Naive thymus-derived CD4-positive, alpha-beta T cell (primary cell): ENCODE results near the gene TMX3. TPM values are rescaled to one million over a fixed set of nuclear protein-coding genes. Genes with fewer than 3 reads are reported as not detected.

Experiments
- ATAC-seq: fragments of 150-1000 bp; cut with Tn5 transposase; 2 replicates; pipeline ENCODE4 v1.10.0; 2021; ENCODE audit warnings: mild to moderate bottlenecking, moderate library complexity
- CTCF ChIA-PET: fragments of 350-600 bp; sonication (Branson Sonifier 250); formaldehyde crosslinking; loops from one replicate; lab custom pipeline; 2021; ENCODE audit warnings: antibody characterized with exemption; lab: Charles Lee
- POLR2A ChIA-PET: fragments of 350-600 bp; sonication (Branson Sonifier 250); formaldehyde crosslinking; loops from one replicate; lab custom pipeline; 2021; ENCODE audit warnings: antibody characterized with exemption, inconsistent platforms; lab: Charles Lee
- DNase-seq, 9 donors: peaks; one replicate each; pipeline versions ENCODE4 v3.0.0 to v3.0.0-alpha.2; 2020 to 2022; ENCODE audit warnings: mixed read lengths in 1 of 9
- H3K27ac ChIP-seq: one replicate; pipeline ENCODE4 v1.7.0; 2013; ENCODE audit warnings: mild to moderate bottlenecking, low read depth, low read length, moderate library complexity
- H3K27me3 ChIP-seq, 2 donors: one replicate each; pipeline ENCODE4 v1.7.0; 2013; ENCODE audit warnings: low read length in 2 of 2, mild to moderate bottlenecking in 2 of 2, moderate library complexity in 2 of 2; ENCODE audit not compliant: control insufficient read depth in 2 of 2, insufficient read depth in 2 of 2
- H3K36me3 ChIP-seq, 3 experiments: 1 replicate in 2 of 3; 2 replicates in 1 of 3; pipeline ENCODE4 v1.7.0; 2013; ENCODE audit warnings: low read length in 3 of 3, mild to moderate bottlenecking in 3 of 3, moderate library complexity in 1 of 3; ENCODE audit not compliant: insufficient read depth in 3 of 3, control insufficient read depth in 2 of 3
- H3K4me1 ChIP-seq, 2 donors: one replicate each; pipeline ENCODE4 v1.7.0; 2013; ENCODE audit warnings: low read length in 2 of 2, mild to moderate bottlenecking in 2 of 2, moderate library complexity in 1 of 2; ENCODE audit not compliant: control insufficient read depth in 2 of 2, insufficient read depth in 2 of 2
- H3K4me3 ChIP-seq: 2 replicates; pipeline ENCODE4 v1.7.0; 2013; ENCODE audit warnings: mild to moderate bottlenecking, low read length
- H3K9me3 ChIP-seq, 3 experiments: 1 replicate in 2 of 3; 2 replicates in 1 of 3; pipeline ENCODE4 v1.7.0; 2013; ENCODE audit warnings: low read length in 3 of 3; ENCODE audit not compliant: control insufficient read depth in 2 of 3
- H3K27ac Mint-ChIP-seq, 9 donors: one replicate each; pipeline ENCODE4 v1.8.0; 2020 to 2022; ENCODE audit warnings: mixed read lengths in 9 of 9, mild to moderate bottlenecking in 8 of 9, moderate library complexity in 5 of 9, inconsistent platforms in 2 of 9
- H3K27me3 Mint-ChIP-seq, 5 donors: one replicate each; pipeline ENCODE4 v1.8.0; 2021 to 2022; ENCODE audit warnings: mixed read lengths in 5 of 5, mild to moderate bottlenecking in 1 of 5
- H3K36me3 Mint-ChIP-seq, 5 donors: one replicate each; pipeline ENCODE4 v1.8.0; 2020 to 2022; ENCODE audit warnings: mixed read lengths in 5 of 5, mild to moderate bottlenecking in 3 of 5, inconsistent platforms in 1 of 5
- H3K4me1 Mint-ChIP-seq, 7 donors: one replicate each; pipeline ENCODE4 v1.8.0; 2020 to 2022; ENCODE audit warnings: mixed read lengths in 7 of 7, mild to moderate bottlenecking in 3 of 7, inconsistent platforms in 1 of 7
- H3K4me3 Mint-ChIP-seq, 10 donors: one replicate each; pipeline ENCODE4 v1.8.0; 2020 to 2022; ENCODE audit warnings: mild to moderate bottlenecking in 10 of 10, mixed read lengths in 10 of 10, moderate library complexity in 6 of 10, inconsistent platforms in 2 of 10
- H3K9me3 Mint-ChIP-seq, 11 donors: one replicate each; pipeline ENCODE4 v1.8.0; 2020 to 2022; ENCODE audit warnings: mixed read lengths in 11 of 11, mild to moderate bottlenecking in 4 of 11, inconsistent platforms in 1 of 11, moderate library complexity in 1 of 11
- intact Hi-C, 2 donors: fragments of 100-400 bp; cut with micrococcal nuclease; formaldehyde crosslinking; loops; one replicate each; pipeline ENCODE4 v1.15.1; 2023
- polyA plus RNA-seq, 2 donors: library from polyadenylated mRNA; unstranded; fragments of 300-500 nt; fragmentation: Illumina TruSeq; gene quantifications; one replicate each; pipeline ENCODE4 v1.2.3, GENCODE V29; 2021
- total RNA-seq, 6 experiments: library from RNA in 5 of 6; stranded (reverse) in 5 of 6; gene quantifications; 1 replicate in 5 of 6; 2 replicates in 1 of 6; pipeline ENCODE4 v1.2.3 and lab custom pipeline; 2021 to 2026

Gene TMX3
- total and polyA plus RNA-seq, 7 experiments from 2014 or later: 18.7 to 76.5 (median 50.7) TPM

- Histone ChIP-seq H3K4me3 (no peak overlapping the region), H3K36me3 (no peaks in the 10 kb centered on the region), H3K27me3 (no peaks in the 10 kb centered on the region), H3K4me1 (no peaks in the 10 kb centered on the region), H3K9me3 (no peaks in the 10 kb centered on the region), H3K27ac (no peak overlapping the region)
- CTCF ChIA-PET: no interaction called here
- Mint-ChIP-seq H3K4me1 (no peaks in the 10 kb centered on the region), H3K9me3 (peaks cover 0 to 1% (median 0%) of the 10 kb centered on the region in 11 donors), H3K27me3 (peaks cover 10 to 47% (median 35%) of the 10 kb centered on the region in 5 donors), H3K4me3 (no peak overlapping the region), H3K27ac (no peak overlapping the region), H3K36me3 (no peaks in the 10 kb centered on the region)
- no peak for DNase-seq
- ATAC-seq: no peak
- intact Hi-C loops: no loop called here
- POLR2A ChIA-PET: no interaction called here
Measured at GRCh38 chr18:68648191-68648590, 66.7 kb downstream of the TMX3 start.

GRCh38 chr18:68642003-68642402, 72.9 kb downstream of the TMX3 start:
- no peak for ATAC-seq
- DNase-seq: no peak
- ChIA-PET POLR2A (no interaction called here), CTCF (no interaction called here)
- Mint-ChIP-seq H3K36me3 (no peaks in the 10 kb centered on the region), H3K9me3 (peaks cover 0 to 11% (median 6%) of the 10 kb centered on the region in 11 donors), H3K27ac (no peak overlapping the region), H3K4me1 (no peaks in the 10 kb centered on the region), H3K27me3 (peaks cover 8 to 54% (median 44%) of the 10 kb centered on the region in 5 donors), H3K4me3 (no peak overlapping the region)
- H3K27ac ChIP-seq: no peak overlapping the region
- intact Hi-C loops: no loop called here
- H3K4me3 ChIP-seq: no peak overlapping the region
- no peaks in the 10 kb centered on the region for H3K4me1 ChIP-seq
- no peaks in the 10 kb centered on the region for H3K36me3 ChIP-seq
- H3K27me3 ChIP-seq: no peaks in the 10 kb centered on the region
- no peaks in the 10 kb centered on the region for H3K9me3 ChIP-seq

- Histone ChIP-seq H3K27ac (no peak overlapping the region), H3K36me3 (no peaks in the 10 kb centered on the region), H3K27me3 (no peaks in the 10 kb centered on the region), H3K9me3 (no peaks in the 10 kb centered on the region), H3K4me3 (no peak overlapping the region), H3K4me1 (no peaks in the 10 kb centered on the region)
- ChIA-PET CTCF (no interaction called here), POLR2A (no interaction called here)
- Mint-ChIP-seq H3K4me1 (no peaks in the 10 kb centered on the region), H3K27ac (no peak overlapping the region), H3K9me3 (peaks cover 0 to 13% (median 6%) of the 10 kb centered on the region in 11 donors), H3K4me3 (no peak overlapping the region), H3K27me3 (peaks cover 11 to 45% (median 40%) of the 10 kb centered on the region in 5 donors), H3K36me3 (no peaks in the 10 kb centered on the region)
- ATAC-seq (no peak), DNase-seq (no peak)
- intact Hi-C loops: no loop called here
Measured at GRCh38 chr18:68640861-68641260, 74.0 kb downstream of the TMX3 start.

GRCh38 chr18:68638613-68639012, 76.3 kb downstream of the TMX3 start:
- intact Hi-C loops: no loop called here
- Mint-ChIP-seq H3K27ac (no peak overlapping the region), H3K9me3 (peaks cover 0 to 13% (median 6%) of the 10 kb centered on the region in 11 donors), H3K4me3 (no peak overlapping the region), H3K4me1 (no peaks in the 10 kb centered on the region), H3K27me3 (peaks cover 14 to 37% (median 31%) of the 10 kb centered on the region in 5 donors), H3K36me3 (no peaks in the 10 kb centered on the region)
- no peaks in the 10 kb centered on the region for H3K36me3 ChIP-seq
- no peaks in the 10 kb centered on the region for H3K4me1 ChIP-seq
- H3K4me3 ChIP-seq: no peak overlapping the region
- POLR2A ChIA-PET: no interaction called here
- CTCF ChIA-PET: no interaction called here
- no peak for ATAC-seq
- H3K27ac ChIP-seq: no peak overlapping the region
- DNase-seq: no peak
- no peaks in the 10 kb centered on the region for H3K27me3 ChIP-seq
- no peaks in the 10 kb centered on the region for H3K9me3 ChIP-seq

- Histone ChIP-seq H3K36me3 (no peaks in the 10 kb centered on the region), H3K4me3 (no peak overlapping the region), H3K9me3 (no peaks in the 10 kb centered on the region), H3K4me1 (no peaks in the 10 kb centered on the region), H3K27ac (no peak overlapping the region), H3K27me3 (no peaks in the 10 kb centered on the region)
- CTCF ChIA-PET: no interaction called here
- no peak overlapping the region for H3K4me3 Mint-ChIP-seq
- H3K27ac Mint-ChIP-seq: no peak overlapping the region
- no peaks in the 10 kb centered on the region for H3K4me1 Mint-ChIP-seq
- H3K9me3 Mint-ChIP-seq: no peaks in the 10 kb centered on the region
- DNase-seq (no peak), ATAC-seq (no peak)
- intact Hi-C loops: no loop called here
- H3K27me3 Mint-ChIP-seq: peaks cover 0 to 4% (median 4%) of the 10 kb centered on the region in 5 donors
- H3K36me3 Mint-ChIP-seq: no peaks in the 10 kb centered on the region
- POLR2A ChIA-PET: no interaction called here
Measured at GRCh38 chr18:68627812-68628211, 87.1 kb downstream of the TMX3 start.

Other genes starting within 250 kb of the TMX3 start
- gene CCDC102B, start 83.0 kb upstream of the TMX3 start, total RNA-seq: 10 to 100 TPM in 1 of 5 experiments, 1 to 10 TPM in 4; 2.7 to 10.9 (median 5.8) TPM
- 1 to 10 TPM; 6.4 to 7.9 TPM for gene CCDC102B, start 83.0 kb upstream of the TMX3 start, polyA plus RNA-seq